ENCODE data around the gene NCOA6. TPM values are rescaled to one million over a fixed set of nuclear protein-coding genes. Genes with fewer than 3 reads are reported as not detected.
"Not testable (repeated sequence)": the region's sequence is repeated elsewhere in the genome, so short reads cannot be mapped to it uniquely, and the experiment has no call there.

The NCOA6 gene
- total RNA-seq, 1 donor from 2014 or later = 23.1 TPM

DNA sequence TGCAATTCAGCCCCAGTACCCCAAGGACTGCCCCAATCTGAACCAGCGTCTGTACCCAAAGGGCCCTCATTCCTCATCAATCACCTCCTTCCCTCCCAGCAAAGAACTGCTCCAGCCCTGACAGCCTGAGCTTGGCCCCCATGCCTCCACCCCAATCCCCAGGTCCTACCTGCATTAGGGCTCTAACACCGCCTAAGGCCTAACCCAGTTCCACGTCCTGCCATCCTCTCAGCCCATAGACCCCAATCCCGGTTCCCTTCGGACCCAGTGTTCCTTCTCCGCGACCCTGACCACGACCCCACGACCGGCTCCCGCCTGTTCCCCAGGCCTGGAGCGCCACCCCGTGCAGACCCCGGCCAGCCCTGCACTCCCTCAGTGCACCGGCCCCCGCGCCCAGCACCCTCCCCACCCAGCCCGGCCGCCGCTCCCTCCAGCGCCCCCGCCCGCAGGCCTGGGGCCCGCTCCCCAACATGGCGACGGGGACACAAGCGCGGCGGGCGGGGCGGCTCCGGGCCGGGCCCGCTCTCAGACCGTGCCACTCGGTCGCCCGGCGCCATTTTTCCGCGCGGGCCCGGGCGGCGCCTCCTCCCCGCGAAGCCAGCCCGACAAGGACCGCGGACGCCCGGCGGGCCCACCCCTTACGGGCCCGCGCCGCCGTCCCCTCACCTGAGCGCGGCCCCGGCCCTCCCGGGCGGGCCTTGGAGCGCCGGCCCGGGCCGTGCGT is 483 bp downstream of the NCOA6 start:
- peak; percentile 68 for ATAC-seq

DNA sequence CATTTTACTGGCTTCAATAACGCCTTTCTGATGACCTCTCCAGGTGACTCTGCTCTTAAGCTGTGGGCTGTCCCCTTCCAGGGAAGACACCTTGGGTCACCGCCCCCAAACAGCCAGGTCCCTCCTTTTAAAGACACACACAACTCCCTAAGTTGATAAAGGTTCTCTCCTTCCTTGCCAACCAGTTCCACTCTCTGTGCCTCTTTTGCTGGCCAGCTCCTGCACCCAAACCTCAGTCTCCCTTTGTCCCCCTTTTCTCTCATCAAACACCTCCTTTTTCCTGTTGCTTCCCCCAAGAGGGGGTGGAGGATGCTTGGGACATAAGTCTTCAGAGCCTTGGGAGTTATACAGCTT is 1.0 kb downstream of the NCOA6 start:
- ATAC-seq = peak; percentile 81

DNA sequence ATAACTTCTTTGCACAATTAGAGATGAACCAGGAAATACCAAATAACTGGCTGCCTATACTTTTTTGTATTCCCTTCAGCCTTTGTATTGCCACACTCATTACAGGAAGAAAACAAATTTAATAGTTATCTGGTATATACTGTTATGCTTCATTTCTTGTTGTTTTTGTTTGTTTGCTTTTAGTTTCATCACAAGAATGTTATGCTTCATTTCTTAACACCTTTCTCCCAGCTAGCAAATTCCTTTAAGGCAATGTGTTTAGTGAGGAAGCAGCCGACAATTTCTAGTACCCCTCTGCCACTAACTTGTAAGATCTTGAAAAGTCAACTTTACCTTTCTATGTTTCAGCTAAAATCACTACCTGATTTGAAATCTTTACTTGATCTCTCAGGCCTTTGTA is 1.4 kb downstream of the NCOA6 start:
- ATAC-seq = no peak

DNA sequence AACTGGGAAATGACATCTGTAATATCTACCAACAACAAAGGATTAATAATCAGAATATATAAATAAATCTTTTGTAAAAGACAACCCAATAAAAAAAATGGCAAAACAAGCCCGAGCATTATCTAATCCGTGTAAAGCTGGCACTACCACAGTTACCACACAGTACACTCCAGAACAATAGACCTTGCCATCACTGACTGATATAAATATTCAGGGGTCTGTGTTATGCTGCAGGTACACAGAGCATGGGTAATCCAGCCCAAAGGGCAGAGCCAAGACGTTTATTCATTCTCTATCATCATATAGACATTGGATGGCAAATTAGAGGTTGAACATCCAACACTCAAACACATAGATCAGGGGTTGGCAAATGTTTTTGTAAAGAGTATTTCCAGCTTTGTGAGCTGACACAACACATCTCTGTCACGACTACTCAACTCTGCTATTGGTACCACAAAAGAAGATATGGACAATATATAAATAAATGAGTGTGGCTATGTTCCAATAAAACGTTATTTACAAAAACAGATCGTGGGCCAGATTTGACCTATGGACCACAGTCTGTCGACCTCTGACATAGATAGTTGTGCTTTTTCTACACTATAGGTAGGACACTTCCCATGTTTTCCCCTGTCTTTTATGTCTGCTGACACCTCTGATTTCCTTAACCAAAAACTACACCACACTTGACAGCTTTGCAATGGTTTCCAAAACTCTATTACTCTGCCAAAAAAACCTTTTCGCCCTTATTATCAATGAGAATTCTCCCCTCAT is 4.5 kb downstream of the NCOA6 start:
- ATAC-seq = no peak

DNA sequence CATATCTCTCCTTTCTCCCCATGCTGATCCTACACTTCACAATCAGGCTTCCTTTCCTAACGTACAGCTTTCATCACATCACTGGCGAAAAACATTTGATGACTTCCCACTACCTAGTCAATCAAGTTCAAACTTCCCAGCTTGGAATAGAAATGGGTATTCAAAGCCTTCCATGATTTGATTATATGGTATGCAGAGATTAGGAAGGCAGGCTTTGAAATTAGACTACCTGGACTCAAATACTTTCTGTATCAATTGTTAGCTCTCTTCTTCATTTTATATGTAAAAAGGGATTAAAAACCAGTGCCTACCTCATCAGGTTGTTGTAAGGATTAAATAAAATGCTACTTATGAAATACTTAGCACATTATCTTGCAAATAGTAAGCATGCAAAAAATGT is 7.7 kb downstream of the NCOA6 start:
- ATAC-seq = no peak

DNA sequence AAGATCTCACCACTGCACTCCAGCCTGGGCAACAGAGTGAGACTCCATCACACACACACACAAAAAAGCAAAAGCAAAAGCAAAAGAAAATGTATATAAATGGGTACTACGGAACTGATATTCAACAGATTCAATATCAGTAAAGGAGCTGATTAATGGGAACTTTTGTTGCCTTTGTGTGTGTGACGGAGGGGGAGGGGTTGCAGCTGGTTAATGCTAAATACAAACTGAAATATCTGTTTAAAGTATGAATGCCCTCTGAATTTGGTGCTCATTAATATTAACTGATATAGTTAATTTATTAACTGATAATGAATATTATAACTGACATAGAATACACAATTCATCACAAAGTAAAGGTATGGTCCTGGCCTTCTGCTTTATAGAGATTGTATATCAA is 8.4 kb downstream of the NCOA6 start:
- ATAC-seq = no peak

DNA sequence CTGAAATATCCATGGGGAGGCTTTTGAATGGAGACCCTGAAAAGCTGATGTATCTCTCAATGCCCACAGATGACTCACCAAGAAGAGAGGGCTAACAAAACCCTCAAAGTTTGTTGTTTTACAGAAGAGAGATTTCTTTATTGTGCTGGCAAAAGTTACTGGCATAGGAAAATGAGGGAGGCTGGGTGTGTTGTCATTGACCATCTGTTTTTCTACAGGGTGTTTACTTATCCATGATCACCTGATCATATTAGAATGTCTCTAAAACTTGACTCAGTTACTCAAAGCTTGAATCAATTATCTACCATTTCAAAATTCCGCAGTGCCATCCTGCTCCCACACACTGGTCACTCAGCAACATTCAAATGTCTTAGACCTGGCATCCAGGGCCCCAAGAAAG is 9.8 kb downstream of the NCOA6 start:
- no peak for ATAC-seq

DNA sequence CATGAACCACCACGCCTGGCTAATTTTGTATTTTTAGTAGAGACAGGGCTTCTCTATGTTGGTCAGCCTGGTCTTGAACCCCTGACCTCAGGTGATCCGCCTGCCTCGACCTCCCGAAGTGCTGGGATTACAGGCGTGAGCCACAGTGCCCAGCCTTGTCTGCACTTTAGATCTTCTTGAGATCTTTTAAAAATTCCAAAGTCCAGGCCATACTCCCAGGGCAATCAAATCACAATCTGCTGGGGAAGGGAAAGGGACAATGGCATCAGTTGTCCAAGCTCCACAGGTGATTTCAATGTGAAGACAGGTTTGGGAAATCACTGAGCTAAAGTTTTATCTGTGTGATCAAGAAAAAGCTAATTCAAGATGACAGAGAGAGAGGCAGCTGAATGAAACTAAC is 16.9 kb downstream of the NCOA6 start:
- no peak for ATAC-seq

DNA sequence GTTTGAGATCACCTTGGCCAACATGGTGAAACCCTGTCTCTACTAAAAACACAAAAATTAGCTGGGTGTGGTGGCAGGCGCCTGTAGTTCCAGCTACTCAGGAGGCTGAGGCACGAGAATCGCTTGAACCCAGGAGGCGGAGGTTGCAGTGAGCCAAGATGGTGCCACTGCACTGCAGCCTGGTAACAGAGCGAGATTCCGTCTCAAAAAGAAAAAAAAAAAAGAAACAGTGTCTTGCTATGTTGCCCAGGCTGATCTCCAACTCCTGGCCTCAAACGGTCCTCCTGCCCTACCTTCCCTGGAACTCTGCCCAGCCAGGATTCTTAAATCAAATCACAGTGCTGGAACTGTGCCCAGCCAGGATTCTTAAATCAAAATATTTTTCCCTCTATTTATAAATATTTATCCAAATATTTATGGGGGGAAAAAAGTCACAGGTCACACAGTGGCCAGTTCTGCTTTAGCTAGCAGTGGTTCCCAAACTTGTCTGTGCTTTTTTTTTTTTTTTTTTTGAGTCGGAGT is 17.4 kb downstream of the NCOA6 start:
- ATAC-seq = not testable (repeated sequence)

DNA sequence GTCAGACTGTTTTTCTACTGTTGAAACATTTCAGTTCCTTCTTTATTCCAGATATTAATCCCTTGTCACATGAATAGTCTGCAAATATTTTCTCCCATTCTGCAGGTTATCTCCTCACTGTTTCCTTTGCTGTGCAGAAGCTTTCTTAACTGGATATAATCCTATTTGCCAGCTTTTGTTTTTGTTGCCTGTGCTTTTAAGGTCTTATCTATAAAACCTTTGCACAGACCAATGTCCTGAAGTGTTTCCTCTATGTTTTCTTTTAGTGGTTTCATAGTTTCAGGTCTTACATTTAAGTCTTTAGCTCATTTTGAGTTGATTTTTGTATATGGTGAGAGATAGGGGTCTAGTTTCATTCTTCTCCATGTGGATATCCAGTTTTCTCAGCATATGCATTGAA is 19.2 kb downstream of the NCOA6 start:
- no peak for ATAC-seq

DNA sequence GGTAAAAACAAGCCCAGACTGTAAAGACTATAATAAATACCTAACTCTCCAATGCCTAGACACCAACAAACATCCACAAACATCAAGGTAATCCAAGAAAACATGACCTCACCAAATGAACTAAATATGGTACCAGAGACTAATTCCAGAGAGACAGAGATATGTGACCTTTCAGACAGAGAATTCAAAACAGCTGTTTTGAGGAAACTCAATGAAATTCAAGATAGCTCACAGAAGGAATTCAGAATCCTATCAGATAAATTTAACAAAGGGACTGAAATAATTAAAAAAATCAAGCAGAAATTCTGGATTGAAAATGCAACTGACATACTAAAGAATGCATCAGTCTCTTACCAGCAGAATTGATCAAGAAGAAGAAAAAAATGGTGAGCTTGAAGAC is 26.6 kb downstream of the NCOA6 start:
- no peak for ATAC-seq

DNA sequence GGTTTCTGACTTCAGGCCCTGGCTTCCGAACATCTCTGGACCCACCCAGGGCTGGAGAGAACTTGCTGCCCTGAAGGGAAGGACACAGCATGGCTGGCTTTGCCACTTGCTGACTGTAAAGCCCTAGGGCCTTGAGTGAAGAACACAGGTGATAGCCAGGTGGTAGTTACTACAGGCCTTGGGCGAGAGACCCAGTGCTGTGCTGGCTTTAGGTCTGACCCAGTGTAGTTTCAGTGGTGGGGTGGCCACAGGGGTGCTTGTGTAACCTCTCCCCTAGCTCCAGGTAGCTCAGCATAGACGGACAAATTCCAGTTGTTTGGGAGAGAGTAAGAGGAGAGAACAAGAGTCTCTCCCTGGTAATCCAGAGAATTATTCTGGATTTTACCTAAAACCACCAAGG is 27.1 kb downstream of the NCOA6 start:
- ATAC-seq = no peak

DNA sequence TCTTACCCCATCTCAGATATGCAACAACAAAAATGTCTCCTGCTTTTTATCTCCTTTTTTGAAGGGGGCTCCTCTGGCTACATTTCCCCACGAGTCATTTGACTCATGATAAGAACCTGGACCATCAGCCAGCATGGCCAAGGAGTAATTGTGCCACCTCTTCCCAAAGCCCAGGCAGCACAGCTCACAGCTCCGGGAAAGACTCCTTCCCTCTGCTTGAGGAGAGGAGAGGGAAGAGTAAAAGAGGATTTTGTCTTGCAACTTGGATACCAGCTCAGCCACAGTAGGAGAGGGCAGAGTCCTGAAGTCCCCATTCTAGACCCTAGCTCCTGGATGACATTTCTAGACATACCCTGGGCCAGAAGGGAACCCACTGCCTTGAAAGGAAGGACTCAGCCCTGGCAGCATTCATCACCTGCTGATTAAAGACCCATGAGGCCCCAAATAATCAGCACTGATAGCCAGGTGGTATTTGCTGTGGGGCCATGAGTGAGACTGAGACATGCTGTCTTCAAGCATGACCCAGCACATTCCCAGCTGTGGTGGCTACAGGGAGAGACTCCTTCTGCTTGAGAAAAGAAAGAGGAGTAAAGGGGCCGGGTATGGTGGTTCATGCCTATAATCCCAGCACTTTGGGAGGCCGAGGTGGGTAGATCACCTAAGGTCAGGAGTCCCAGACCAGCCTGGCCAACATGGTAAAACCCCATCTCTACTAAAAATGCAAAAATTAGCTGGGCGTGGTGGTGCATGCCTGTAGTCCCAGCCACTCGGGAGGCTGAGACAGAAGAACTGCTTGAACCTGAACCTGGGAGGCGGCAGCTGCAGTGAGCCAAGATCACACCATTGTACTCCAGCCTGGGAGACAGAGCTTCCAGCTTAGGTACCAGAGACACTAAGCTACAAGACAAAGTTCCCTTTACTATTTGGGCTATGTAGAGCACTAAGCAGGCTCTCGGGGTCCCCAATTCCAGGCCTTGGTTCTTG is 28.1 kb downstream of the NCOA6 start:
- no peak for ATAC-seq

DNA sequence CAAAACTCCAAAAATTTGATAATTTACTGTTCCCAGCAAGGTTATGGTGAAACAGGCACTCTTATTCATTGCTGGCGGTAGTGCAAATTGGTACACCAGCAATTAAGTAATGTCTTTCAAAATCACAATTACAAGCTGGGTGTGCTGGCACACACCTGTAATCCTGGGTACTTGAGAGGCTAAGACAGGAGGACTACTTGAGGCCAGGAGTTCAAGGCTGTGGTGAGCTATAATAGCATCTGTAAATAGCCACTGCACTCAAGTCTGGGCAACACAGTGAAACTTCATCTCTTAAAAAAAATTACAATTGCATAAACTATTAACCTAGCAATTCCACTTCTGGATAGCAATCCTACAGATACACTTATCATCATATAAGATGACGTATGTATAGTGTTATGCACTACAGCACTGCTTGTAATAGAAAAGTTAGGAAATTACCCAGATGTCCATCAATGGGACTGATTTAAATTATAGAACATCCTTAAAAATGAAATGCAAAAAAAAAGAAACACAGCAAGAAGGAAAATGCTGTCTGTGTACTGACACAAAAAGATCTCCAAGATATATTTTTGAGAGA is 31.4 kb downstream of the NCOA6 start:
- no peak for ATAC-seq

DNA sequence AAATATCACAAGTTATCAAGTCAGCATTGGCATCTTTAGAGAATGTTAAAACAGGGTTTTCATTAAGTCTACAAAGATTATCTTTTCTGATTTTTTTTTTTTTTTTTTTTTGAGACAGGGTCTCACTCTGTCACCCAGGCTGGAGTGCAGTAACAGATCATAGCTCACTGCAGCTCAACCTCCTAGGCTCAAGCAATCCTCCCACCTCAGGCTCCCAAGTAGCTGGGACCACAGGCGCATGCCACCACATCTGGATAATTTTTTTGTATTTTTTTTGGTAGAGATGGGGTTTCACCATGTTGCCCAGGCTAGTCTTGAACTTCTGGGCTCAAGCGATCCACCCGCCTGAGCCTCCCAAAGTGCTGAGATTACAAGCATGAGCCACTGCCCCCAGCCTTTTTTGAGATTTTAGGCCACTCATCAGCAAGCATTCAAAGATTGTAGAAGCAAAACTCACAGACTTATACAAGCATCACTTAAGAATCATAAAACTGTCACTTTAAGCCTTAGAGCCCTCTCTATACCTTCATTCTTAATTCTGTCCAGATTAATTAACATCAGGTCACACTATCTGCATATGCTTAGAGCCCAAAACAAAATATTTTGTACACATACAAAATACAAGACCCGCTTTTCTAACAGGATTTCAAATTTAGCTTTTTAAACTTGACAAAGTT is 32.6 kb downstream of the NCOA6 start:
- ATAC-seq = no peak

DNA sequence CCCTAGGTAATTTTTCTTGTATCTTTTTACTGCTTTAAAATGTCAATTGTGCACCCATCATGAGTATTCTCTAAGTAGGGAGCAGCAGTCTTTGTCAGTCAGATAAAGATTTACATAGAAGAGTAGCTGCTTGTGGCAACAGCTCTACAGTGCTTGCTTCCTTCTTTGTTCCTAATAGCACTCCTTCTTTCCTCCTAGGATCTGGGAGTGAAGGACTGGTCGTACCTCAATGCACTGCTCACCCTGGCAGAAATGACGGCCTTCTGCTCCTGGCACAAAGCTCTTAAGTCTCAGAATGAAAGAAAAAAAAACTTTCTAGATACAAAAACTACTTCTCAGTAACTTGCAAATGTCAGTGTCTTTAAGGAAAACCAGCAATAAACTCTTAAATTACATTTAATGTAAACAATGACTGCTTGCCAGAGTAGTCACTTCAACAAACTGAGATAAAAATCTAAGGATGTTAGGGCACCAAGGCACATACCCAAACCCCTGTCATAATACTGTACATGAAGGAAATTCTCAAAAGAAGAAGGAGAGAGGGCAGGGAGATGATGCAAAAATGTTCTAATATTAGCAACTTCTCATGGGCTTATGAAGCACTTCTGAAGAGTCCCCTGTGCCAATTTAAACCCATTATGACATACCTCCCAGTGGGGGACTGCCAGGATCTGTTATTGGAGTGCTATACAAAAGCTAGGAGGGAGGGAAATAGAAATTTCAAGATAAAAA is 34.0 kb downstream of the NCOA6 start:
- no peak for ATAC-seq

DNA sequence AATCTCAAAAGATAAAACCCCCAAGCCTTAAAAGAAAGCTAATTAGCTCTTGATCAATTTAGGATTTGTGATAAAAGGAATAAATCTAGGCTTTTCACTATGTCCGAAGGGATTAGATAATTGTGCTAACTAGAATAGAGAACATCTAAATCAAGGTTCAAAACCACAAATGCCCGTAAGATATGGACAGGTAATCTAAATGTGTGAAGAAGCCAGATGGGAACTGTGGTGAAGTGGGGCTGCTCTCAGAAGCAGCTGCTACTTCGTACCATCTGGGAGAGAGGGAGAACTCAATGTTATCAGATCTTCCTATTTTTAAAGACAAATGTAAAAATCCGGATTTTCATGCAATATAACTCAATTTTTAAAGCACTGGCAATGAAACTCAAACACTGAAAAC is 44.2 kb downstream of the NCOA6 start:
- no peak for ATAC-seq

DNA sequence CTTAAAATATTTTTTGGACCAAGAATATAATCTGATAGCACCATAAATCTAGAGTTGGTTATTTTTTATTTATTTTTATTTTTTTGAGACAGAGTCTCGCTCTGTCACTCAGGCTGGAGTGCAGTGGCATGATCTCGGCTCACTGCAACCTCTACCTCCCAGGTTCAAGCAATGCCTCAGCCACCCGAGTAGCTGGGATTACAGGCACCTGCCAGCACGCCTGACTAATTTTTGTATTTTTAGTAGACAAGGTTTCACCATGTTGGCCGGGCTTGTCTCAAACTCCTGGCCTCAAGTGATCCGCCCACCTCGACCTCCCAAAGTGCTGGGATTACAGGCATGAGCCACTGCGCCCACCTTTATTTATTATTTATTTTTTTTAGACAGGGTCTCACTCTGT is 45.2 kb downstream of the NCOA6 start:
- ATAC-seq = not testable (repeated sequence)

DNA sequence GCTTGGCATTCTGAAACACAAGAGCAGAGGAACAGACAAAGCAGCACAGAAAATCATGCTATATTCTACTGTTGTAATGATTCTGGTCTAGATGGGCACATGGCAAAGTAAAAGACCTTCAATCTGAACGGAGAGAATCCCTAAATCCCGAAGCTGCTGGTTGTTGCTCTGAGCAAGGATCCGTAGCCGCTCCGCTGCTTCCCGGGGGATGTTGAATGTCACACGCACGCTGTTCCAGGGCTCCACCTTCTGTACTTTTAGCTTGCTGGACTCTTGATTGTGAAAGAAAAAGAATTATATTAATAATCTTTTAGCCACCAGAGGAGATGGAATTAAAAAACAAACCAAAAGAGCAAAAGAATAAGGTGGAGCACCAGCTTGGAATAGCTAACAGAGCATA is 49.3 kb downstream of the NCOA6 start:
- no peak for ATAC-seq

DNA sequence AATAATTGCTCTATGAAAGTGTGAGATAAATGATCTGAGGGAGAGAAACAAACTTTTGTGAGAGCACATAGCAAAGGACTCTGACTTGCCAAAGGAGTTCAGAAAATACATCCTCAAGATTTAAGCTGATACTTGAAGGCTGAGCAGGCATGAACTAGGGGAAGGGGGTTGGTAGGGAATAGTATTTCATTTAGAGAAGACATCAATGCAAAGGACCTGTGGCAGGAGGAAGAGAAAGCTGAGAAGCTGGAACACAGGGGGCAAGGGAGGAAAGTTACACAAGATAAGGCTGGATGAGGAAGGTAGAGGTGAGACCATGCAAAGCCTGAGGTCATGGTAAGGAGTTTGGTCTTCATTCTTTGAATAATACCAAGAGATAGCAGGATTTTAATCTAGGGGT is 50.6 kb downstream of the NCOA6 start:
- ATAC-seq = no peak

DNA sequence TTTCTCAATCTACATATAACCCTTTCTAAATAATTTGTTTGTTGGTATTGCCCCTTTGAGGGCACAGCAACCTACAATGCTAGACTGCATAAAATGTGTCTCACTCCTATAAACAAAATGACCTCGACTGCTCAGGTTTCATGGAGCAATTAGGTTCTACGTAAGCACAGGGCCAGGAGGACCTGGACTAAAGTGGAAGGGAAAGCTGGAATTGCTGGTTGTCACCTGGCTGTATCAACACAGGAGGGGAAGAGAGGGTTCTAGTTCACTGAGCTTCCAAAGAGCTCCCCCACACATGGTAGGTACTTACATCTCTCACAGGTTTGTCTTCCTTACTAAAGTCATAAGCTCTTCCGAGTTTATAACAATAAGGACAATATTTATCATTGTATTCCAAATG is 51.0 kb downstream of the NCOA6 start:
- ATAC-seq = no peak
